NCI-H446 treated with DMSO at 0.1 percent for 48 hours (cell line): ENCODE results near the gene PSD2.

Experiments used
- DNase-seq: peaks from one replicate; lab custom pipeline; 2025; lab: John Stamatoyannopoulos, UW

Gene PSD2

DNA sequence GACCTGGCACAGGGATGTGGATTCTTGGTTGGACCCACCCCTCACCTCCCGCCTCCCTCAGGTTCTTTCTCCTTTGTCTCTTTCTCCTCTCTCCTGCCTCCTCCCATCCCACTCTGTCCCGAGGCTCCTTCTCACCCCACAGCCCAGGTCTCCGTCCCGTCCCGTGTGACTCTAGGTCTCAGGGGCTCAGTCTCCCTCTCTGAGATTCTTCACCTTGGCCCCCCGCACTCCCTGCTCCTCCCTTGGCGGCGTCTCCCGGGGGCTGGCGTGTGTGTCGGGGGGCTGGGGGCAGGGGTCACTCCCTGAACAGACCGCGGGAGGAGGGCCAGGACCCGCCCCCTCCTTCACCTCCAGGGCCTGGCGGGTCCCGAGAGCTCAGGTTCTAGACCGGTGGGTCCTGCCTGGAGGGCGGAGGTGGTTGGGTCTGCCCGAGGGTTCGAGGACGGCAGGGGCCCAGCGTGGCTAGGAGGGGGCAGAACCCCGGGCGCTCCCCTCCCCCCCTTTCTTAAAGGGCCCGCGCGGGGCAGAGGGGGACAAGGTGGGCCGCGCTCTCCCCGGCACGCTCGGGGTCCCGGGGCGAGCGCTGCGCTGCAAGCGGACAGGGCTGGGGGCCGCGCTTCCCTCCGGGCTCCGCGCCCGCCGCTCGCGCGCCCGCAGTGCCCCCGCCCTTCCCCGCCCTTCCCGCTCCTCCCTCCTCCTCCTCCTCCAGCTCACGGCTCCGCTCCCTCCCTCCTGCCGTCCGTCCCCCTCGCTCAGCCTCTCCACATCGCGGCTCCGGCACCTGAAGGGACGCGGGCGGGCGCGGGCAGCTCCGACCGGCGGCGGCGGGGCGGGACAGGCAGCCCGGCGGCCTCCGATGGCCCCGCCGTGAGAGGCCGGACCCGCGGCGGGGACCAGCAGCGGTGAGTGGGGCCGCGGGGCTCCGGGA lies at the start of gene PSD2:
Gene PSD2 (plus strand): TSS at position 735 of the 928 bp plus-strand sequence. CDS start 13,633 bp downstream, outside the sequence.
- no peak for DNase-seq

DNA sequence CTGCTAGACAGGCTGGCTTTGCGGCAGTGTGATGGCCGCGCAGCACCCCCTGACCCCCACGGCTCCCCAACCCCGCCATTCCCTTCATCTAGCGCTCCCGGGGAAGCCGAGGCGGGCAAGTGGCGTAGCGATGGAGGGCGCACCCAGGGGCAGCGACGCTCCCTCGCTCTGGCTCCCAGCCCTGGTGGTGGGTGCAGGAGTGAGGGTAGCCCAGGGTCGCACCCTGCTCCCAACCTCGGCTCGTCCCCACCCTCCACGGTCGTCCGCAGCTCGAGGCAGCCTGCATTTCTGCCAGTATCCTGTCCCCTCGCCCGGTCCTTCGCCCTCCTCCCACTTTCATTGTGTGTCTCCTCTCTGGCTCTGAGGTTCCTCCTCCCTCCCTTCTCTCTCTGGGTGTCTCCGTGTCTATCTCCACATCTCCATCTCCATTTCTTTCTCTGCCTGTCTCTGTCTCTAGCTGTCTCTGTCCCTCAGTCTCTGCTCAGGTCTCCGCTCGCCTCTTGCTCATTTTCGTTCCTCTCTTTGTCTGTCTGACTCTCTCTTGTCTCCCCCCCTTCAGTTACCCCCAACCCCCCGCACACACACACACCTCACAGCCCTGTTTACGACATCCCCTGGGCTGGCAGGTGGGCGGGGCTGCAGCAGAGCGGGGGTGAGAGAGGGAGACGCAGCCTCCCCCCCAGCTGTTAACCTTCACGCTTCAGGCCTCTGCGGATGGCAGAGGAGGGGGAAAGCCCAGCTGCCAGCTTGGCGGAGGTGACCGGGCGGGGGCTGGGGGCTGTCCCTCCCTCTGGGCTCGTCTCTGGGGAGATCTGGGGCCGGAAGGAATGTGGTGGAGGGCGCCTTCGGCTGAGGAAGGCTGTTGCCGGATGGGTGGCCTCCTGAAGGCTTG lies 48.7 kb upstream of the PSD2 start:
- DNase-seq: peak; percentile 89

DNA sequence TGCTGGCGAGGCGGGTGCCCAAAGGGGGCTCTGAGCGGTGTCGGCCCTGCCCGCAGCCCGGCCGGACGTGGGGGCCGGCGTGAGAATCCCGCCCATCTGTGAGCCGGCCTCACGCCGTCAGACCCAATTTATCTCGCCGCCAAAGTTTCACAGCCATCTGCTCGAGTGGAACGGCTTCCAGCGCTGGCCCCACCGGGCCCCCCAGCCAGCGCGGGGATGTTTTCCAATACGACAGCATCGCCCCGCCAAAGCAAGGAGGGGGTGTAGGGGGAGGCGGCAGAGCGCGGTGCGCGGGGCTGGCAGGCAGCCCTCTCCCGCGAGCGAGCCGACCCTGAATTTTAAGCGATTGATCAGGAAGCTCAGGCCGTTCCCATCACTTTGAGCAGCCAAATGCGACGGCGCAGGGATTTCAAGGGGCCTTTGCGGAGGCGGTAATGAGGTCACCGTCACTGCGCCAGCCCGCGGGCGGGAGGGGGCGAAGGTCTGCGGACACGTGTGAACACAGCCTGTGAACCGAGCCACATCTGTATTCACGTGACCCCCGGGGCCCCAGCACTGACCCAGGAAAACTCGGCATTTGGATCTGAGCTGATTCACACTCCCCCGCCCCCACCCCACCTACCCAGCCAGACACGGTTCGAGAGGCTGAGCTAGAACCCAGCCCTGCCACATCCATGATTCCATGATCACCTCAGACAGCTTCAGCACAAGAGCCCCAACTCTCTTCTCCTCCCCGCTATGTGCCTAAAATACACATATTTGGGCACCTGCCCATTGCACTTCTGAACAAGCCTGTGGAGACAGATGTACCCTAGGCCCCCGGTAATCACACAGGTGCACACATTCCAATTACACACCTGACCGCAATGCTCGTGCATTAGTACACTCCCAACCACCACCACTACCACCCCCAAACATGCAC lies 47.8 kb upstream of the PSD2 start:
- DNase-seq: peak; percentile 89

DNA sequence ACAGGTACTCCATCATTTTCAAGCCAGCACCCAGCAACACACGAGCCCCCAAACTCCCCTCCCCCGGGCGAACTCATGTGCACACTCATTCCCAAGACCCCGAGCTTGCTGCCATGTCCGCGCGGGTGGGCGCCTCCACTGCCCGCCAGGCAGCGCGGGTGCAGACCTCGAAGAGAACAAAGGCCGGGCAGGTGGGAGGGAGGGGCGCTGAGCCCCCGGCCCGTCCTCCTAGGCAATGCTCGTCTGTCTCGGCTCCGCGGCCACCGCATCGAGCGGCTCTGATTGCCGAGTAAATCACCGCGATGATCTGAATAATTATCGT lies 47.1 kb upstream of the PSD2 start:
- DNase-seq: no peak

DNA sequence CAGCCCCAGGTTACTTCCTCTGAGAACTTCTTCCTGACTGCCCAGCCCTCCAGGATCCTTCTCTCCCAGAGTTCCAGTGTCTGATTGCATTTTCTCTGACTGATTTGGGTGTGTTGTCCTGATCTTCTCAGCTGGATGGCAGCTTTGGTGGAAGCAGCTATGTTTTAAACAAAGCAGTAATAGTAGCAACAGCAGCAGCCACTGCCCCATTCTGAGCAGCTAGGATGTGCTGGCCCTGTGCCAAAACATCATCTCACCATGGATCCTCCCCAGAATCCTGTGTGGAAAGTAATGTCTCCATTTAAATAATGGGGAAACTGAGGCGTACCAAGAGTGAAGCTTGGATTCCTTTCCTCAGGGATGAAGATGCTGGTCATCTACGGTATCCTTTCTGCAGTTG lies 46.4 kb upstream of the PSD2 start:
- no peak for DNase-seq

DNA sequence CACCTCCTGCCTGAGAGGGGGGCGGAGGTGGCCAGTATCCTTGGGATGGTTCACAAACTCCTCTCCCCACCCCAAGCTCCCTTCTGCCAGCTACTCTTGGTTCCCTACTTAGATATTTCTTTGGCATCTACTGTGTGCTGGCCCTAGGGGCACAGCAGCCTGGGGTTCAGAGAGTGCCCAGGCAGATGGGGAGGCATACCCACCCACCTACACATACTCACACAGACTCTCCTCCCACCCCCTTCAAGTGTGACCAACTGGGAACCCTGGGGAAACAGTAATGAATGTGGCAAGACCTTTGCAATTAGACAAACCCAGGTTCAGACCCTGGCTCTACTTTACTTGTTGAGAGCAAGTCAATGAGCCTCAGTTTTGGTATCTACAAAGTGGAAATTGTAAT lies 44.4 kb upstream of the PSD2 start:
- no peak for DNase-seq

DNA sequence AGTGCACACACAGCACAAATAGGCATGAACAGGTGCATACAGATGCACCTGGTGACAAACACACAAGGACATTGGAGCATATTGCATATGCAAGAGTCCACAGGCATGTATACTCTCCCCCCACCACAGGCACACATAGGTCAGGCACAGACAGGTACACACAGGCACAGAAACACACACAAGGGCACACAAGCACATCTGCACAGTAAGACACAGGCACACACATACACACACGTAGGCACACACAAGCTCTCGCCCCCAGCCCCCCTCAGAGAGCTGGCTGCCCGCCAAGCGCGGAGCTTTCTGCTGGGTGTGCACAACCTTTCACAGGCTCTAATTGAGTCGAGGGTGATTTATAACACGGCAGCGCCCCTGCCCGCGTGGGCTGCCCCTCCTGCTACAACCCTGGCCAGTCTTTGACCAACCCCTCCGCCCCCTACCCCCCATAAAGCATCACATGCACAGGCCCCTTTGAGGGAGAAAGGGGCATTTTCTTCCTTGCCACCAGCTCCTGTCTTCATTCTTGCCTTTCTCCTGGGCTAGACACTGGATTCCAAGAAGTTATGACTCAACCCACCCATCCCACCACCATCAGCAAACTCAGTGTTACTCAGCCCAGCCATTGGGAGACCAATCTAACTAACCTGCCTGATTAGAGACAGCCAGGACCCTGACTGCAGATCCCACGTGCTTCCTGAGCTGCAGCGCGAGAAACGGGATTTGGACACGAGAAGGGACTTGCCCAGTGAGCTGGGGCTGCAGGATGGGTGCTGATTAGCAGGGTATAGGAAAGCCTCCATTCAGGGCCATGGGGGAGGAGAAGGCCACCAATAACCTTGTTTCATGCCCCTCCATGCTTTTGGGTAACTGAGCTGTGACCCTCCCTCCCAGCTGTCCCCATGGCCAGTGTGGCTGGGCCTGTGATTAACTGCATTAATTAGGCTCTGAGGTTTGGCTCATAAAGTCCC lies 42.8 kb upstream of the PSD2 start:
- DNase-seq: no peak

DNA sequence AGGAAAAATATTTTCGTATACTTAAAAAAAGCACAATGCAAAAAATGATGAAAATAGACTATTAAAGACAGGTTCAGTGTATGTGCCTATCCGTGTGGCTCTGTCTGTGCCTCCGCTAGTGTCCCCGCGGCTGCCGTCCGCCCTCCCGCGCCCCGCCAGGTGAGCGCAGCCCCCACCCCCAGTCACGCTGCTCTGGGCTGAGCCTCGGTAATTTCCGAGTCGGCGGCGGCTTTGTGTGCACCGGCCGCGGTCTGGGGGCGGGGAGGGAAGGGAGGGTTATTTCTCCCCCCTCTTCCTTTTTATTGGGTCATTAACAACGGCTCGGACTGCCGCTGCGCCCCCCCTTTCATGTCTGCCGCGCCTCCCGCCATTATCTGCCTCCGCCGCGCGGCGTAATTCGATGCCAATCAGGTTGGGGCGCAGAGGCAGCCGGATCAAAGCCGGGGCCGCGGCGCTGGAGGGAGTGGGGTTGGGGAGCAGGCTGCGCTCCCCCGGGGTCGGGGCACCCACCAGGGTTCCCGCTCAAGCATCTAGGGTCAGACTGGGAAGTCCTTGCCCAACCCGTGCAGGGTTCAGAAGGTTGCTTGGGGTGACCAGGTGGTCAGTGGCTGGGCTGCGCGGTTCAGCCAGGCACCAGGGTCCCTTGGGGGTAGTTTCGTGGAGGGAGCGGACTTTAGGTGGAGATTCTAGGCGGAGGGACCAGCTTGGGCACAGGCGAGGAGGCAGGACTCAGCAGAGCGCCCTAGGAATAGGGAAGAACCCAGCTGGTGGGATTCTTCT lies 39.5 kb upstream of the PSD2 start:
- no peak for DNase-seq

DNA sequence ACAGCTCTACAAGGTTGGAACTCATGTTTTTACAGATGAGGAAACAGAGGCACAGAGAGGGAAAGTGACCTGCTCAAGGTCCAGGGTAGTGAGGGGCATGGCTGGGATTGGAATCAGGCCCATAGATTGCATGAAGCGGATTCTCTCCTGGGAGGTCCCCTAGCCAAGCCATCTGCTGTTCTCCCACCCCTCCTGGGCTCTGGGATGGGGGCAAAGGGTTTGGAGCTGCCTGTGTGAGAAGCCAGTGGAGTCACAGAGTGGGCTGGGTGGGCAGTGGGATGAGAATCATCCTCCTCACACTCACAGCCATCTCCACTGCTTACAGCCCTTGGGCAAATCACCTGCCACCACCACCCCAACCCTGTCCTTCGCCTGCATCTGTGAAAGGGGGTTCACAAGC lies 38.6 kb upstream of the PSD2 start:
- no peak for DNase-seq

DNA sequence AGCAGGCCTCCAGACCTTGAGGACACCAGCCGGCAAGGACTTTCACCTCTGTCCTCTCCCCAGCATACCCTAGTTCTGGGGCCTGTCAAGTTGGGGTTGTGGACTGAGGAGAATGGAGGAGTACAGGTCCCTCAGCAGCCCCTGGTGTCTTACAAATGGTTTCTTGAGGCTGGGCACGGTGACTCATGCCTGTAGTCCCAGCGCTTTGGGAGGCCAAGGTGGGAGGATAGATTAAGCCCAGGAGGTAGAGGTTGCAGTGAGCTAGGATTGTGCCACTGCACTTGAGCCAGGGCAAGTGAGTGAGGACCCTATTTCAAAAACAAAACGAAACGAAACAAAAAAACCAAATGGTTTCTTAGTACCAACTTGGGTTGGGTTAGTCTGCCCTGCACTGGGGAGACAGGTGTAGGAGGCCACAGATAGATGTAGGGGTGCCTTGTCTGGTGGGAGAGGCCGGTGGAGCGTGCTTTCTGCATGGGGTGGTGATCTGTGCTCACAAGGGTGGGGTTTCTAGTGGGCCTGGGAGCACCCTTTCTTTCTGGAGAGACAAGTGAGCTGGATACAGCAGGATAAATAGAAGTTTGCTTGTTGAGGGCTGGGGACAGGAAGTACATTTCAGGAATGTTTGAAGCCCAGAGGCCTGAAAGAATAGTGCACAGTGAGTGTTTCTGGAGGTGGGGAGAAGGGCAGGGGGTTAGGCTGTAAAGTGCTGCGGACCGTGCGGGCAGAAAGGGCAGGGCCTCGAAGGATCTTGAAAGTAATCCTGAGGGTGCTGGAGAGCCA lies 37.7 kb upstream of the PSD2 start:
- DNase-seq: no peak

DNA sequence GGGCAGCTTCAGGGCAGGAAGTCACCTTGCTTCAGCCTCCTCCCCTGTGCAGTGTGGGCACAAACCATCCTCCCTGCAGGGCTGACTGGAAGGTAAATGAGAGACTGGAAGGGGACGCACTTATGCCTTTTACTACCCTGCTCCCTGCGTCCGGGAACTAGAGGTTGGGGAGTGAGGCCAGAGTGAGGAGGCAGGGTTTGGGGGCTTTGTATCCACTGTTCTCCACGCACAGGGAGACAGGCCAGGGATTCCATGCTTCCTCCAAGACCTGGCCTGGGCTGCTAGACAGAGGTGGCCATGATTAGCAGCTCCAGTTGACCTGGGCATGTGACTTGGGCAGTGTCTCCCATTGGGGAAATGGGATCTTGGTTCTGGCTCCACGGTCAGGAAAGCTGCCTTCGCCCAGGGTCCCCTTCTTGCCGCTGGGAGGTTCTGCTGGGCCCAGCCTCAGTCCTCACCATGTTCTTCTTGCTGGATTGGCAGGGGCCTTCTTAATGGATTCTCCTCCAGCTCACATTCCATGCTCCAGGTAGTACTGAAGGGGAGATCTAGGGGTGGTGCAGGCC lies 37.0 kb upstream of the PSD2 start:
- no peak for DNase-seq

DNA sequence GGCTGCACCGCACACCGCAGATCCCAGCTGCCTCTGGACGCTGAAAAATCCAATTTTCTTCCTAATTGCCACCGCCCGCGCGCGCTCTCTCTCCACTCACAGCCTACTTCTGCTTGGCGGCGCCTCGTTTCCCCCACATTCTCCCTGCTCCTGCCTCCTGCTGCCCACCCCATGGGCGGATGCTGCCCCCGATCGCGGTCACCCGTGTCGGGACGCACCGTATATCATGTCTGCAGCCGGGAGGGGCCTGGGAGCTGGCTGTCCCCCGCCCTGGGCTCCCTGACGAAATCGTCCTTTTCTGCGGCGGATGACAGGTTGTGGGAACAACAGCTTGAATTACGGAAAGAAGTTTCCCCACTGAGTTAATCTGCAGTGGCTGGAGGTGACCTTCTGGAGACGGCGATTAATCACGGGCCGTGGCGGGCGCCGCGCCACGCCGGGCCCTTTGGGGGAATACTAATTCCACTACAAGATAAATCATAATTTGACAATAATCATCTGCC lies 36.3 kb upstream of the PSD2 start:
- DNase-seq: no peak

DNA sequence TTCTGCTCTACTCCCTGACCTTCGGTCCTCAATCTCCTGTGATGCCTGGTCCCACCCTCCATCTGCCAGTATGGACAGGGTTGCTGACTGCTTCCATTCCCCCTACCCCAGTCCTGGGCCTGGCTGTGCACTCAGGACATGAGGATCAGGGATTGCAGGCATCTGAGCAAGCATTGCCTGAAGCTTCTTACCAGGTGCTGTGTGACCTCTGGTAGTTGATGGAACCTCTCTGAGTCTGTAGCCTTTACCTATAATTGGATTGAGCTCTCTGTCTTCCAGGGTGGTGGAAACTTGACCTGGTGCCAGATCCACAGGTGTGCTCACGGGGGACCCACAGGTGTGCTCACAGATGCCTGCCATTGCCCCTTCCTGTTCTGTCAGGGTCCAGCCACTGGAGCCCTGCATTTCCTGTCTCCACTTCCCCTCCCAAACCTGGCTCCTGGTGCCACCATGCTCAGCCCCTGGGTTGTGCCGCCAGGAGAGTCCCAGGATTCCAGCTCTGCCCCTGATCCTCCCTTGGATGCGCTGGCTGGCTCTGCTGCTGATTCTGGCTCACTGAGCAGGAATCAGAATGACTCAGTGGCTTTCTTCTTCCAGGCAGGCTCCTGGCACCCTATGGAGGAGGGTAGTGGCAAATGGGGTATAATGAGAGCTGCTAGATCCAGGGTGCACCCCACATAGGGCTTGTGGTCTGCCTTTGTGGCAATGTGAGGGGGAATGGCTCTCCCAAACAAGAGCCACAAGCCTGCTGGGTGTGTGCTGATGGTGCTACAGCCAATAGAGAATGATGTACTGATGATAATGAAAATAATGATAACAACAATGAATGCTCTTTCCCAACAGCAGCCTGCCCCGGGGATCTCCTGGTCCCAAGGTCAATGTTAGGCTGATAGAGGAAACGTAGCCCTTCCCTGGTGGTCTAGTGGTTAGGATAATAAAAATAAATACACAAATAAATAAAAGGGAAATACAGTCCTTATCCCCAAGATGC lies 35.2 kb upstream of the PSD2 start:
- peak; percentile 51 for DNase-seq

DNA sequence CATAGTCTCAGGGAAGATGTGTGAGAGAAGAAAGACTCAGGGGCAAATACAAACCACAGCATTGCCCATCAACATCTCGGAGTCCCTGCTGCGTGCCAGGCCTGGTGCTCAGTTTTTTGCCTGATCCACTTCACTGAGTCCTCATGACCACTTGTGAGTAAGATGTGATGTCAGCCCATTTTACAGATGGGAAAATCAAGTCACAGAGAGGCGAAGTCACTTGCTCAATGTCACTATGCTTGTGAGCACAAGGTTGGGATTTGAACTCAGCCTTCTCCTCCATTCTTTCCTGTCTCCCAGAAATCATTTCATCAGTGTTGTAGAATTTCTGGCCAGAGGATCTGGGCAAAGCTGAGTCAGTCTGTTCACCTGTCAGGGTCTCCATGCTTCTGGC lies 34.6 kb upstream of the PSD2 start:
- no peak for DNase-seq

DNA sequence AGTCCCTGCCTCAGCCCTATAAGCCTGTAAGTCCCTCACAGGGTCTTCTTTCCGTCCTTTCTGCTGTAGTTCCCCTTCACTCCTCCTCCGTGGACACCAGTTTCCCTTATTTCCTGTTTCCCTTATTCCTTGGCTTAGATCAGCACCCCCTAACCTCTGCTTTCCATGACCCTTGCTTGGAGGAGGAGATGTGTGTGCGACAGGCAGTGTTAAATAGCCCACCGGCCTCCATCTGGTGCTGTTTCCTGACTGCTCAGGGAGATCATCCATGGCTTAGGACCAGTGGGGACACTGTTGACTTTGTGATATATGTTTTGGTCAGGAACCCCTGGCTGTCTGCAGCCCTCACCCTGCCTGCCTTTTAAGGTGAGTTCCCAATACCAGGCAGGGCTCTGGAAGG lies 34.1 kb upstream of the PSD2 start:
- no peak for DNase-seq

DNA sequence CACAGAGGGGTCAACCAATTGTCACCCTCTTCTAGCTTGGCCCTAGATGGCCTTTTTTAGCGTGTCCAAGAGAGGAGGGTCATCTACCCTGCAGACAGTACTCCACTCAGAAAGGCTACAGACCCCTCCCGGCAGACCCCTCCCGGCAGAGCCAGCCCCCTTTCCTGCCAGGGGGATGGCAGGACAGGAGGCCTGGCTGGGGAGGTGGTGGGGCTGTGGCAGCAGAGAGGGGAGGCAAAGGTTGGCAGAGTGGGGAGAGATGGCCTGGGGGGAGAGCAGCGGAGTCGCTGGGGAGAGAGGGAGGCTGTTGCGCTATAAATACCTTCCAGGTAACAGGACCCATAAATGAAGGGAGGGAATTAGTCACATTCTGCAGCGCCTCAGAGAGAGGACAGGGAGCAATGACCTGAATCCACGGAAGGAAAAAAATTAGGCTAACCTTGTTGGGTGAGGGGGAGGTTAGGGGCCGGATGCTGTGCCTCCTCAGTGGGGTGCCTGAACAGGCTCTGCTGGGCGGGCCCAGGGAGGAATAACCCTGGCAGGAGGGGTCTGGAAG lies 32.9 kb upstream of the PSD2 start:
- DNase-seq: no peak

DNA sequence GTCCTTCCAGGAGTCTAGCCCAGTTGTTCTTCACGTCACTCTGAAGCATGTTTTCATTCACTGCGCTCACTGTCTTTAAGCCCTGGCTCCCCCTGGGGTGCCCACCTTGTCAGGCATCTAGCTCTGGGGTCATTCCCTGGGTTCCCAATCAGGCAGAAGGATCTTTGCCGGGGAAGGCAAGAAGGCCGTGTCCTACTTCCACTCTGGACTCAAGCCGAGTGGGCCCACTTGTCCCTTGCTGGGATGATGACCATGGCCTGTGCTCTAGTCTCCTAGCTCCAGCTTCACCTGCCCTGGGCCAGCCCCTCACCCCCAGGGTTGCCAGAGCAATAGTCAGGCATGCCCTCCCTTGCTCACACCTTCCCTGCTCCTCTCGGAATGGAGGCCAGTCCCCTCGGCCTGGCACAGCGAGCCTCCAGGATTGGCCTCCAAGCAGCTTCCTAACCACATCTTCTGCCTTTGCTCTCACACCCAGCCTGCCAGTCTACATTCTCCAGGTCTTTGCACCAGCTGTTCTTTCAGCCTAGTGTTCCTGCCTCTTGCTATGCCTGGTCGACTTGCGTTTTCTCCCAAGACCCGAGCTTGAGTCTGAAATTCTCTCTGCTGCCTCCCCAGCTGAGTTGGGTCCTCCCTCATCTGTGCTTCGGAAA lies 32.2 kb upstream of the PSD2 start:
- no peak for DNase-seq
